AG08395 (cell line): ENCODE data around the gene SGPP1.
"Not testable (repeated sequence)": the region's sequence is repeated elsewhere in the genome, so short reads cannot be mapped to it uniquely, and the experiment has no call there.

Source experiments
- DNase-seq: peaks from one replicate; pipeline ENCODE4 v3.0.0; 2012; ENCODE audit warnings: mixed read lengths, low spot score

The SGPP1 gene

DNA sequence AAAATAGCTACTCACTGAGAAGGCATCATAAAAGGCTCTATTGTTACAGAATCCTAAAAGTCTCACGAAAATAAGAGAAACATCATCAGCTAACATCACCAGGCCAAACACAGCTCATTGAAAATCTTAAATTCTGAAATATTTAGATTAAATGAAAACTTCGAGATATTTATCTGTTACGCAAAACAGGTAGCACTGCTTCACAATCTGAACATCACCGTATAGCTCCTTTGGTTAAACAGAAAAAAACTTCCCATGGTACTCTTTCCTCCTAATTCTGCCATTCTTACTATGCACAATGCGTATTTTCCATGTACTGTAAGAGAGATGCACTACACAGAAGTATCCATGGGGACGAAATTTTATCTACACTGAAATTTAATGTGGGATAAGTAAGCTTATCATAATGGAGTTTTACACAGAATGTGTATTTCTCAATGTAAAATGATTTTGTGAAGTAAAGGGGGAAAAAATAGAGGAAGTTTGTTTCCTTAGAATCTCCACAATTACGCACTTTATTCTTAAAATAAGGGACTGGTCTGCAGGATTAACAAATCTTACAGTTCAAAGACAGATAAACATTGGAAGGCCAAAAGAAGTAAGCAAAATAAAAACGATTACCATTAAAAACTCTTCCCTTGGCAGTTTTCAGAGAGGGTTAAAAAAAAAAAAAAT is 1.9 kb downstream of the SGPP1 start:
- no peak for DNase-seq

DNA sequence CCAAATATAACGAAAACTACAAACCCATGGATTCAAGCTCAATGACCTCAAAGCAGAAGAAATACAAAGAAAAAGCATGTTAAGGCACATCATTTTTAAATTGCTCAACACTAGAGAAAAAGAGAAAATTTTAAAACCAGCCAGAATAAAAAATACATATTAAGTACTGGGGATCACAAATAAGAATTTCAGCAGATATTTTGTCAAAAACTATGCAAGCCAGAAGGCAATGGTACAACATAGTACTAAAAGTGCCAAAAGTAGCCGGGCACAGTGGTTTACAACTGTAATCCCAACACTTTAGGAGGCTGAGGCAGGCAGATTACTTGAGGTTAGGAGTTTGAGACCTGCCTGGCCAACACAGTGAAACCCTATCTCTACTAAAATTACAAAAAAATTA is 10.2 kb downstream of the SGPP1 start:
- no peak for DNase-seq

DNA sequence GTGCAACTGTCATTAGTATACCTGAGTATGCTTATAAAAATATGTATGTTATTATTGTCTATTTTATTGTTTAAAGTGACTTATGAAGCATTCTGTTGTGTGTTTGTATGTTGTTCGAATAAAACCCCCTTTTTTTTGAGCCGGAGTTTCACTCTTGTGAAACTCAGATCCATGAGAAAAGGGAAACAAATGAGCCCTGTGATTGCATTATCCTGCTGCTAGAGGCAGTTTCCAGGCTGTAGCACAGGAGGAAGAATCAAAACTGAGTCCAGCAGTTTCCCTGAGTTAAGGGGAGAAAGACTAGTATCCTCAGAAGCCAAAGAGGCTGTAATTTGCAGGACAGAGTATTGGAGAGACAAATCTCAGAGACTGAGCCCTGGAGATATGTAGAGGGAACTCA is 12.5 kb downstream of the SGPP1 start:
- no peak for DNase-seq

DNA sequence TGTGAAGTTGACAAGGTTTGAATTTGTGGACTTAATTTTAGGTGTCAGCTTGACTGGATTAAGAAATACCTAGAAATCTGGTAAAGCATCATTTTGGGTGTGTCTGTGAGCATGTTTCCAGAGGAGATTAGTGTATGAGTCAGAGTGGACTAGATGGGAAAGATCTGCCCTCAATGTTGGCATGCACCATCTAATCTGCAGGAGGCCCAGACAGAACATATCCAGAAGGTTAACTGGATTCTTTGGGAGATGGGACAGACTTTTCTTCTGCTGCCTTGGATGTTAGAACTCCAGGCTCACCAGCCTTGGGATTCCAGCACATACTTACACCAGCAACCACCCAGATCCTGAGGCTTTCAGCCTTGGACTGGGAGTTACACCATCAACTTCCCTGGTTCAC is 14.1 kb downstream of the SGPP1 start:
- DNase-seq, result peak; percentile 71

DNA sequence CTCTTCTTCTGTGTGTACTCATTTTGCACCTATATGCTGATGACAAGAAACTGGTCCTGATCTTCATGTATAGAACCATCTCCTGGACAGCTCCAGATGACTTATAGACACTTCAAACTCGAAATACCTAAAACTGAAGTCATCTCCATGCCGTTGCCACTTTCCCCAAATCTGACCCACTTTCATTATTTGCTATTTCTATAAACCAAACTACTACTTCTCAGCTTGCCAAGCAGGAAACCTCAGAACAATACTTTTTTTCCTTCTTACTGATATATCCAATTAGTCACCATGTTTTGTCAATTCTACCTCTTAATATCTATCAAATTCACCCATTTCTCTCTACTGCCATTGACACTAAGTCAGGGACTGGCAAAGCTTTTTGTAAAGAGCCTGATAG is 14.8 kb downstream of the SGPP1 start:
- DNase-seq, result no peak

DNA sequence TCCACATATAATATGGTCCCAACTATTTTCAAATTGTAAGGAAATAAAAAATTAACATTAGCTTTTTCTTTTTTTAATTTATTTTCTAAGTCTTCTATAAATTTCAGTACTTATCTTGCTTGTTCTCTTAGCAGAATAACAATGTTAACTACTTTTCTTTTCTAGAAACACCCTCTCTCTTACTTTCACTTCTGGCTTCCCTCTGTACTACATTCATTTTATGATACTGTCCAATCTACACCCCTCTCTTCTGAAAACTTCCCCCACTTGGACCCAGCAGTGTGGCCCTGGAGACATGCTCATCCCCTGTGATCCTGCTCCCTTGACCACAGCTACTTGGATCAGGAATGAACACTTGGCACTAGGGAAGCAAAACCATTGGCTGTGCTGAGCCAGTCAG is 15.7 kb downstream of the SGPP1 start:
- DNase-seq, result no peak

DNA sequence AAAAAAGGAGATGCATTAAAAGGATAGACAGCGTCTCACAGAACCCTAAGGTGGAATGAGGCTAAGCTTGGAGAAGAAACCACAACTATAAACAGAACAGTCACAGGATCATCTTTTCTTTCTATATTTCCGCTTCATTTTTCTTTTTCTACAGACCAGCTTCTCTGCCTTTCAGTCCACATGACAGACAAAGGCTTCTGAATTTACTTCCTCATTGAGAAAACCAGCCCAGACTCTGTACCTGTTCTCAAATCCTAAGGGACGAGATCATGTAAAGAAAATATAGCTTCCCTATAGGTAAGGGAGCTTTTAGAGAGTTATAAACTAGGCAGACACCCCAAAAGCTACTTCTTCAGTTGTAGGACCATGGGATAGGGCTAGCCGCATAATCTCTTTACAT is 17.4 kb downstream of the SGPP1 start:
- no peak for DNase-seq

DNA sequence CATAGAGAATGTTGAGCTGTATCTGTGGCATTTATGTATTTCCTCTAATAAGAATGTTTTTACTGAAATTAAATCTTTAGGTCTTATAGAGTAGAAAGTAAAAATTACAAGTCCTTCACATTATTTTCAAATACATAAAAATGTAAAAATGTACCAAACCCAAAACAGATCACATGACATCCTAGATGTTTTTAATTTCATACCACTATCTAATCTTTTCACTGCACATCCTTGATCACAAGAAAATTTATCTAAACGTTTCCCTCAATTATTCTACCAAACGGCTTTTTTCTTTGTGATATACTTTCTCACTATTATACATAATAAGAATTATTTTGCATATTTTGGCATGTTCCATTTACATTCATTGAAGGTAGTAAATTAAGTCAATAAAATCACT is 18.3 kb downstream of the SGPP1 start:
- no peak for DNase-seq

DNA sequence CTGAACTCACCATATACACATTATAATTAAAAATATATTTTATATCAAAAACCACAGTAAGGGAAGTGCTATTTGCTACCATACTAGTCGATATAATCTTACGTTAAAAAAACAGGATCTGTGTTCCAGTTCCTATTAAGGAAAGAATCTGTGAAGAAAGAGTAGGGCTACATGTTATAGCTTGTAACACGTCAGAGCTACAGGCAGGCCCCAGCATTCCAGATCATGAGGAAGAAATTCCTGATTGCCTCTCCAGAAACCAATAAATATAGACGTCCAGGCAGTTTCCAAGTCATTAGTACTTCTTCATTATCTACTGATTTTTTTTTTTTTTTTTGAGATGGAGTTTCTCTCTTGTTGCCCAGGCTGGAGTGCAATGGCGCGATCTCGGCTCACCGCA is 20.6 kb downstream of the SGPP1 start:
- no peak for DNase-seq

DNA sequence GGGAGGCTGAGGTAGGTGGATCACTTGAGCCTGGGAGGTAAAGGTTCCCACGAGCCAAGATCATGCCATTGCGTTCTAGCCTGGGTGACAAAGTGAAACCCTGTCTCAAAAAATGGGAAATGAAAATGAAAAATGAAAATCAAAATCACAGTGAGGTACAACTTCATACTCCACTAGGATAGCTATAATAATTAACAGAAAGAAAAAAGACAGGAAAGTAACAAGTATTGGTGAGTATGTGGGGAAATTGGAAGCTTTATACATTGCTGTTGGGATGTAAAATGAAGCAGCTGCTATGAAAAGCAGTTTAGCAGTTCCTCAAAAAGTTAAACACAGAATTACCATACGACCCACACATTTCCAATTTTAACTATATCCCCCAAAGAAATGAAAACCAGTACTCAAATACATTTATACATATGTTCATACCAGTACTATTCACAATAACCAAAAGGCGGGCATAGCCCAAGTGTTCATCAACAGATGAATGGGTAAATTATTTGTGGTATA is 22.2 kb downstream of the SGPP1 start:
- no peak for DNase-seq

DNA sequence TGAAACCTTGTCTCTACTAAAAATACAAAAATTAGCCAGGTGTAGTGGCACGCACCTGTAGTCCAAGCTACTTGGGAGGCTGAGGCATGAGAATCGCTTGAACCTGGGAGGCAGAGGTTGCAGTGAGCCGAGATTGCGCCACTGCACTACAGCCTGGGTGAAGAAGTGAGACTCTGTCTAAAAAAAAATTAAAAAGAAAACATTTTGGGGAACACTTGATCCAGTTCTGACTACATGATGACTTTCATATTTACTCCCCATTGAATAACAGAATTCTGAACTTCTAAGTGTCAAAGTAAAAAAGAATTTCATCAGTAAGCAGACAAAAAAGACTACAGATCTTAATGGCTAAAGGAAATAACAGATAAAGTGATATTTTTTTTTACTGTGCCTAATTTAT is 25.3 kb downstream of the SGPP1 start:
- DNase-seq, result not testable (repeated sequence)

DNA sequence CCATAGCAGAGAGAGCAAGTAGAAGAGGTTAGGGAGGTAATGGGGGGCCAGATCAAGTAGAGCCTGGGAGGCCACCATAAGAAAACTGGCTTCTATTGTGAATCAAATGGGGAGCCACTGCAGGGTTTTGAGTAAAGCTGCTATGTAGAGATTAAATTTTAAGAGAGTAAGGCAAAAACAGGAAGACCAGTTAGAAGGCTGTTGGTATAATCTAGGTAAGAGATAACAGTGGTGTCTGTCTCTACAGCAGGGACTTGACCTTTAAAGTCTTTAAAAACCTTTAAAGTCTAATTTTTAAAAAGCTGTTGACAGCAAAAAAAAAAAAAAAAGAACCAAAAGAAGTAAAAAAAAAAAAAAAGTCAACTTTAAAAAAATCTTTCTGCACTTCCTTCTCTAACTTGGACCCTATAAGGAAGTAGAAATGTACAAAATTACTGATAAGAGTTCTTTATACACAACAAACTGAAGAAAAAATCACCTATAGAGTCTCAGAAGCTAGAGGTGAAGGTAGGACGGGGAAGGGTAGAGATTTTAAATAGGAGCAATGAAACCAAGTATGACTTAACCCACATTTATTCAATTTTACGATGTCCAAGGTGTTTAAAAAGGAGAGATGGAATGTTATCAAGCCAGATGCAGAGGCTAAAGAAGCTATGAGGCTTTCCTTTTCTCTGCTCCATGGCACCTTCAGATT is 26.1 kb downstream of the SGPP1 start:
- no peak for DNase-seq

DNA sequence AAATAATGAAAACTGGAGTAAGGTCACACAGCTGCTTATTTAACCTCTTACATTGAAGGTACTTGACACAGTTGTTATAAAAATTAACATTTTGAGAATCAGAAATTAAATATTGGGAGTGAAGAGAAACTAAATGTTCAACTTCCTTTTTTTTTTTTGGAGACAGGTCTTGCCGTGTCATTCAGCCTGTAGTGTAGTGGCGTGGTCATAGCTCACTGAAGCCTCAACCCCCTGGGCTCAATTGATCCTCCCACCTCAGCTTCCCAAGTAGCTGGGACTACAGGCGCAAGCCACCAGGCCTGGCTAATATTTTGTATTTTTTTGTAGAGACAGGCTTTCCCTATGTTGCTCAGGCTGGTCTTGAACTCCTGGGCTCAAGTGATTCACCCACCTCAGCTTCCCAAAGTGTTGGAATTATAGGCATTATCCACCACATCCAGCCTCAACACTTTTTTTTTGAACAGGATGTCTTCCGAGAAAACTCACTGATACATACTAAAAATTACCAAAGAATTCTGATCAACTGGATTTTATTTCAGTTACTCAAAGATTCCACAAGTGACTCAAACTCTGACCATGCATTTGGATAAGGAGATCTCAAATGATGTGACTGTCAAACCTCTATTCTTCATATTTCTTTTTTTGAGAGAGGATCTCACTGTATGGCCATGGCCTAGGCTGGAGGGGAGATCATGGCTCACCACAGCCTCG is 35.4 kb downstream of the SGPP1 start:
- DNase-seq, result no peak

DNA sequence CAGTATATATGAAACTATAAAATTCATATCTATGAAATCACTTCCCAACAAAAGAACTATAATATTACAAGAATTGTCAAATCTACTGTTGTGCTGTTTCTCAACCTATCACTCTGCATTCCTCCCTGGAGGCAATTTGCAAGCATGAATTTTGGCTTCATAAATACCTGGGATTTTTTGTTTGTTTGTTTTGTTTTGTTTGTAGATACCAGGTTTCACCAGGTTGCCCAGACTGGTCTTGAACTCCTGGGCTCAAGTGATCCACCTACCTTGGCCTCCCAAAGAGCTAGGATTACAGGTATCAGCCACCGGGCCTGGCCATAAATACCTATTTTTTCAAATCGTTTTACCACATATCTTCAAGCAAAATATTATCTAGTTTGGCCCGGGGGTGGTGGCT is 38.7 kb downstream of the SGPP1 start:
- no peak for DNase-seq

DNA sequence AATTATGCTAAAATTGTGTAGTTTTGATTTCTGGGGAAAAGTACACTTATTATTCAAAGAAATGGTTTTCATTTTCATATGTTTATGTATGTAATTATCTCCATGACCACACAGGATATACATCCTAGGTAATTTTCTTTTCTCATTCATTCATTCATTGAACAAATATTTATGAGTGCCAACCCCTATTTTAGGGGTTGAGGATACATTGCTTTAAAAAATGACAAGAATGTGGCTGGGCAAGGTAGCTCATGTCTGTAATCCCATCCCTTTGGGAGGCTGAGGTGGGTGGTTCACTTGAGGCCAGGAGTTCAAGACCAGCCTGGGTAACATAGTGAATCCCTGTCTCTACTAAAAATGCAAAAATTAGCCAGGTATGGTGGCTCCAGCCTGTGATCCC is 40.9 kb downstream of the SGPP1 start:
- no peak for DNase-seq

DNA sequence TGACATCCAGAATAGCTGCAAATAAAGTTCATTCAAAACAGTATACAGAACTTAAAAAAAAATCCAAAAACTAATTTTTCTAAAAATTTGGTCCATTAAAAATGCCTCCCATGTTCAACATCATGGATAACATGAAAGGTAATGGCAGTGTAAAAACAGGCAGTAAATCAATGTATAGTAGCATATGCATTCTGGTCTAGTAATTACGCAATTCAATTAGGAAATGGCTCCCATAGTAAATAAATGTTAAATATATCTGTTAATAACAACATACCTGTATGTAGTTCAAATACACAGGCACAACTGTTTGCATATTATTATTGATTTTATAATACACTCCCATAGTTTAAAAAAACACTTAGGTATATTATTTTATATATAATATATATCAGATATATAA is 42.5 kb downstream of the SGPP1 start:
- DNase-seq, result no peak

DNA sequence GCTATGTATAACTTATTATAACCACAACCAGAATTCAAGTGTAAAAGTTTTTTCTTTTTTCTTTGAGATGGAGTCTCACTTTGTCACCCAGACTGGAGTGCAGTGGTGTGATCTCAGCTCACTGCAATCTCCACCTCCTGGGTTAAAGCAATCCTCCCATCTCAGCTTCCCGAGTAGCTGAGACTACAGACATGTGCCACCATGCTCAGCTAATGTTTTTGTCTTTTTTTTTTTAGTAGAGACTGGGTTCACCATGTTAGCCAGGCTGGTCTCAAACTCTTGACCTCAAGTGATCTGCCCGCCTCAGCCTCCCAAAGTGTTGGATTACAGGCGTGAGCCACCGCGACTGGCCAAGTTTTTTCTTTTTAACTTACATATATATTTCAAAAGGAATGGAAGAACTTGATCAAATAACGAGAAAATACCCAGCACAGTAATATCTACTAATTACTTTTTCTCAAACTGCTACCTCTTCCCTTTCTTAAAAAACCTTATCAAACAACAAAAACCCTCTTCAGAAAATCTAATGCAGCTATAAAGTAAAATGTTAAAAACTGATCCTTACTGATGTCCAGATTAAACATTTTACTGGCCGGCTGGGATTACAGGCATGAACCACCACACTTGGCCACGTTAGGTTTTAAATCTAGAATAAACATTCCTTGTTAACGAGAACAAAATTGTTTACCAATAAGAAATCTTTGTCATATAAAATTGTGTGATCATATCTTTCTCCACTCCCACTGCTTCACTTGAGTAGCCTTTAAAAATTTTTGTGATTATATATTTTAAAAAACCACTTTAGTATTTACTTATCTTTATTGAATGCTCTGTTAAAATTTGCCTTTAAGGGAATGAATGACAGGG is 44.9 kb downstream of the SGPP1 start:
- DNase-seq, result no peak

DNA sequence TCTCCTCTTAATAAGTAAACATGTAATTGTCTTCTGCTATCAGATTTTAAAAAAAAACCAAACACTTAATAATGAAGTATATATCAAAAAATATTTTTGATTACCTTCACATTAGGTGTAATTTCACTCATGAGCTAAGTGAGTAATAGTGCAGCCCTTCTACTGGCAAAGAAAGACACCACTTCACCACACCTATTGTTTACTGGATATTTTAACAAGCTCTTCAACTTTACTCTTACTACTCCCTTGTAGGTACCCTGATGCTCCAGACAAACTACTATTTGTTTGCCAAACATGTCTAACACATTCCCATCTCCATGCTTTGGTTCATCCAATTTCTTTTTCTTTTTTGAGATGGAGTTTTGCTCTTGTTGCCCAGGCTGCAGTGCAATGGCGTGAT is 49.3 kb downstream of the SGPP1 start:
- DNase-seq, result no peak

DNA sequence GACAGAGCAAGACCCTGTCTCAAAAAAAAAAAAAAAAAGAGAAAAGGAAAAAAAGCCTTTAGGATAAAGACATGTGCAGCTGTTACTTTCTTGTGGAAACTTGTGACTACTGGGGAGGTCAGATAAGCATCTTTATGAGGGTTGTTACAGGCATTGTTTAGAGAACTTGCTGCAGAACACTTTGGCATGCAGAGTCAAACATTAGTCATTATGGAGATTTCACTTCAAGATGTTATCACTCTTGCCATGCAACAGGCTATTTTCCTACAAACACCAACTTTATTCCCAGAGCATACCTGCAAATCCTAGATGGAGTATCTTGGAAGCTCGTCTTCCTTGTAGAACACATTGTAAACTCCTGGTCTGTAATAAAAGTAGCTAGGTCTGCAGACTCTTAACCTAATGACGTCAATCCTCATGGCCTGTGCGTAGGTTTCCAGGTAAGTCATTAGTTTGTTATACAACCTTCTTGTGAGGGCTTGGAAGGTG is 49.9 kb downstream of the SGPP1 start:
- DNase-seq, result peak; percentile 37

DNA sequence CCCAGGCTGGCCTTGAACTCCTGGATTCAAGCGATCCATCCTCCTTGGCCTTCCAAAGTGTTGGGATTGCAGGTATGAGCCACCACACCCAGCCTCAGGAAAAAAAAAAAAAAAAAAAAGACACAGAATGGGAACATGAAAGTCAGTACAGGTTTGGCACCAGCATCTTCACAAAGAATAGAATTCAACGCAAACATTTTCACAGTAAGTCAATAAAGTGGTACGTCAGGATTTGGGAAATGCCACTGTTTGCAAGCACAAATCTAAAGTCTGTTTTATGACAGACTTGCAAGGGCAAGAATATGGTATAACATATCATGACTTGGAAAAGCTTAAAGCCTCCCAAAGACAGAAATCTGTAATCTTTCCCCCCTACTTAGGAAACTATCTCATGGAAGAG is 51.2 kb downstream of the SGPP1 start:
- no peak for DNase-seq

DNA sequence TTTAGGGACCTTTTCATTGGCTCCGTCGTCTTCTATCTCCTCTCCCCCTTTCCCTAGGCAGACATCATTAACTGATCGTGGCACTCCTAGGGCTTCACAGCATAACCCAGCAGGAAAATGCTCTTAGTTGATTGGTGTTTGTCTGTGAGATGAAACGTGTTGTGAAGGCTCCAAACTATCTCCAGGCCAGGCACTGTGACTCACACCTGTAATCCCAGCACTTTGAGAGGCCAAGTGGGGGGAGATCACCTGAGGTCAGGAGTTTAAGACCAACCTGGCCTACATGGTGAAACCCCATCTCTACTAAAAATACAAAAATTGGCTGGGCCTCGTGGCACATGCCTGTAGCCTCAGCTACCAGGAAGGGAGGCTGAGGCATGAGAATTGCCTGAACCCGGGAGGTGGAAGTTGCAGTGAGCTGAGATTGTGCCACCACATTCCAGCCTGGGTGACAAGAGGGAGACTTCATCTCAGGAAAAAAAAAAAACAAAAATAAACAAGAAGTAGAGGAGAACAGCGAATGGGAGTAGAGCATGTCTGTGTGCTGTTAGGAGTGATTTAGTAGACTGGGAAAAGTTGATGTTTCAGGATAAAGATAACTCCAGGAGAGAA is 53.9 kb downstream of the SGPP1 start:
- no peak for DNase-seq

DNA sequence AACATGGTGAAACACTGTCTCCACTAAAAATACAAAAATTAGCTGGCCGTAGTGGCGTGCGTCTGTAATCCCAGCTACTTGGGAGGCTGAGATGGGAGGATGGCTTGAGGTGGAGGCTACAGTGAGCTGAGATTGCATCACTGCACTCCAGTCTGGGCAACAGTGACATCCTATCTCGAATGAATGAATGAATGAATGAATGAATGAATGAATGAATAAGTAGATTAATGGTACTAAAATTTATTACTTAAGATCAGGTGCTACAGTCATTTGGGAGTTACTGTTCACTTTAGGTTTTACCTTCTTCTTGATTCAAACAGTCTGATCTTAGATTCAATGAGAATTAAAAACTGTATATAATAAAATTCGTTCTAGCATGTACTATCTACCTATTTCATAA is 54.6 kb downstream of the SGPP1 start:
- no peak for DNase-seq
